ENCODE data around the gene CDAN1. TPM values are rescaled to one million over a fixed set of nuclear protein-coding genes. Genes with fewer than 3 reads are reported as not detected.

Gene CDAN1
- total and polyA plus RNA-seq, 2 donors (not counting 1 experiment from before 2014, with no cell fraction given) = 3.0 to 8.9 TPM

- no peak for DNase-seq (ENCODE audit: low read depth in 2 of 2)
- Histone ChIP-seq H3K4me2 (ENCODE audit: extremely low read depth, insufficient read depth, low read length) (no peak overlapping the region), H3K36me3 (ENCODE audit: control insufficient read depth, insufficient read depth, low read length) (peaks cover 4% of the 10 kb centered on the region), H3K4me1 (ENCODE audit: control insufficient read depth, extremely low read depth, insufficient read depth, low read length) (no peaks in the 10 kb centered on the region), H3K27me3 (ENCODE audit: control insufficient read depth, insufficient read depth, low read length) (no peaks in the 10 kb centered on the region), H3K9me3 (ENCODE audit: control insufficient read depth, insufficient read depth, low read depth, low read length) (no peaks in the 10 kb centered on the region), H3K9ac (ENCODE audit: insufficient read depth, low read length) (no peak overlapping the region), H3K79me2 (ENCODE audit: control insufficient read depth, insufficient read depth, low read length) (no peaks in the 10 kb centered on the region), H4K20me1 (ENCODE audit: control insufficient read depth, extremely low read depth, insufficient read depth, low read length) (no peaks in the 10 kb centered on the region), H3K4me3 (replicated peaks in 1 of 4; ENCODE audit: control extremely low read depth in 1 of 4, insufficient read depth in 1 of 4, low read depth in 3 of 4, low read length in 4 of 4) (no peak overlapping the region), H2AFZ (ENCODE audit: low read length) (no peak overlapping the region), H3K27ac (ENCODE audit: insufficient read depth, low read length) (no peak overlapping the region)
- TF ChIP-seq CTCF (conservative IDR thresholded peaks at IDR 0.05 in 1 of 2, IDR thresholded peaks at IDR 0.05 in 1 of 2; ENCODE audit: low read depth in 1 of 2, low read length in 2 of 2) (no peak), EZH2 (IDR thresholded peaks at IDR 0.05; ENCODE audit: low read length, missing control alignments) (no peak)
These were observed 42.5 kb downstream of the CDAN1 start for GRCh38 chr15:42694398-42694797.

- Histone ChIP-seq H3K36me3 (ENCODE audit: control insufficient read depth, insufficient read depth, low read length) (peaks cover 4% of the 10 kb centered on the region), H3K79me2 (ENCODE audit: control insufficient read depth, insufficient read depth, low read length) (no peaks in the 10 kb centered on the region), H3K4me1 (ENCODE audit: control insufficient read depth, extremely low read depth, insufficient read depth, low read length) (no peaks in the 10 kb centered on the region), H3K4me3 (replicated peaks in 1 of 4; ENCODE audit: control extremely low read depth in 1 of 4, insufficient read depth in 1 of 4, low read depth in 3 of 4, low read length in 4 of 4) (no peak overlapping the region), H4K20me1 (ENCODE audit: control insufficient read depth, extremely low read depth, insufficient read depth, low read length) (no peaks in the 10 kb centered on the region), H3K9ac (ENCODE audit: insufficient read depth, low read length) (no peak overlapping the region), H3K27me3 (ENCODE audit: control insufficient read depth, insufficient read depth, low read length) (no peaks in the 10 kb centered on the region), H3K27ac (ENCODE audit: insufficient read depth, low read length) (no peak overlapping the region), H3K4me2 (ENCODE audit: extremely low read depth, insufficient read depth, low read length) (no peak overlapping the region), H2AFZ (ENCODE audit: low read length) (no peak overlapping the region), H3K9me3 (ENCODE audit: control insufficient read depth, insufficient read depth, low read depth, low read length) (no peaks in the 10 kb centered on the region)
- TF ChIP-seq CTCF (conservative IDR thresholded peaks at IDR 0.05 in 1 of 2, IDR thresholded peaks at IDR 0.05 in 1 of 2; ENCODE audit: low read depth in 1 of 2, low read length in 2 of 2) (no peak), EZH2 (IDR thresholded peaks at IDR 0.05; ENCODE audit: low read length, missing control alignments) (no peak)
- DNase-seq (ENCODE audit: low read depth in 2 of 2) = no peak
These were observed 43.0 kb downstream of the CDAN1 start for GRCh38 chr15:42693942-42694341.

- TF ChIP-seq EZH2 (IDR thresholded peaks at IDR 0.05; ENCODE audit: low read length, missing control alignments) (no peak), CTCF (conservative IDR thresholded peaks at IDR 0.05 in 1 of 2, IDR thresholded peaks at IDR 0.05 in 1 of 2; ENCODE audit: low read depth in 1 of 2, low read length in 2 of 2) (no peak)
These were observed 43.4 kb downstream of the CDAN1 start for GRCh38 chr15:42693496-42693895.

More at GRCh38 chr15:42693496-42693895, 43.4 kb downstream of the CDAN1 start:
- H3K9ac ChIP-seq (ENCODE audit: insufficient read depth, low read length) = no peak overlapping the region
- H3K4me1 ChIP-seq (ENCODE audit: control insufficient read depth, extremely low read depth, insufficient read depth, low read length) = no peaks in the 10 kb centered on the region
- no peak overlapping the region for H3K4me2 ChIP-seq (ENCODE audit: extremely low read depth, insufficient read depth, low read length)
- H3K36me3 ChIP-seq (ENCODE audit: control insufficient read depth, insufficient read depth, low read length) = peaks cover 4% of the 10 kb centered on the region
- DNase-seq (ENCODE audit: low read depth in 2 of 2) = no peak
- no peak overlapping the region for H3K27ac ChIP-seq (ENCODE audit: insufficient read depth, low read length)
- no peaks in the 10 kb centered on the region for H3K27me3 ChIP-seq (ENCODE audit: control insufficient read depth, insufficient read depth, low read length)
- no peaks in the 10 kb centered on the region for H4K20me1 ChIP-seq (ENCODE audit: control insufficient read depth, extremely low read depth, insufficient read depth, low read length)
- H3K9me3 ChIP-seq (ENCODE audit: control insufficient read depth, insufficient read depth, low read depth, low read length) = no peaks in the 10 kb centered on the region
- H2AFZ ChIP-seq (ENCODE audit: low read length) = no peak overlapping the region
- H3K4me3 ChIP-seq (replicated peaks in 1 of 4; ENCODE audit: control extremely low read depth in 1 of 4, insufficient read depth in 1 of 4, low read depth in 3 of 4, low read length in 4 of 4) = no peak overlapping the region
- no peaks in the 10 kb centered on the region for H3K79me2 ChIP-seq (ENCODE audit: control insufficient read depth, insufficient read depth, low read length)
